HG02970 (cell line): ENCODE results near the gene CCNY.
"Not testable (repeated sequence)": the region's sequence is repeated elsewhere in the genome, so short reads cannot be mapped to it uniquely, and the experiment has no call there.

Experiments used
- ATAC-seq: cut with Tn5 transposase; IDR thresholded peaks from one replicate; pipeline ENCODE4 v1.9.1; 2021; ENCODE audit warnings: mild to moderate bottlenecking, moderate library complexity, moderate number of reproducible peaks; ENCODE audit not compliant: unreplicated experiment, low FRiP score

The CCNY gene

GRCh38 chr10:35506741-35507140 lies 170.4 kb downstream of the CCNY start:
- ATAC-seq: no peak

GRCh38 chr10:35507519-35508109 lies 171.3 kb downstream of the CCNY start:
- ATAC-seq: no peak

DNA sequence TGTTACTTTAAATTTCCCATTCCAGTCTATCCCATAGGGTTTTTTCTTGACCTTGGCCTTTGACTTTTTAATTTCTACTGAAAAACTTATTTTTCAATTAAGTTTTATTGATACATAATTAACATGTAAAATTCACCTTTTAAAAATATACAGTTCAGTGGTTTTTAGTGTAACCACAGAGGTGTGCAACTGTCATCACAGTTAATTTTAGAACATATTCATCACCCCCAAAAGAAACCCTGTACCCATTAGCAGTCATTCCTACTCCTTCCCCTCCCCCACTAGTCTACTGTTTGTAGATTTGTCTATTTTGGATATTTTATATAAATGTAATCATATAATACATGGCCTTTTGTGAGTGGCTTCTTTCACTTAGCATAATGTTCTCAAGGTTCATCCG lies 172.3 kb downstream of the CCNY start:
- no peak for ATAC-seq

DNA sequence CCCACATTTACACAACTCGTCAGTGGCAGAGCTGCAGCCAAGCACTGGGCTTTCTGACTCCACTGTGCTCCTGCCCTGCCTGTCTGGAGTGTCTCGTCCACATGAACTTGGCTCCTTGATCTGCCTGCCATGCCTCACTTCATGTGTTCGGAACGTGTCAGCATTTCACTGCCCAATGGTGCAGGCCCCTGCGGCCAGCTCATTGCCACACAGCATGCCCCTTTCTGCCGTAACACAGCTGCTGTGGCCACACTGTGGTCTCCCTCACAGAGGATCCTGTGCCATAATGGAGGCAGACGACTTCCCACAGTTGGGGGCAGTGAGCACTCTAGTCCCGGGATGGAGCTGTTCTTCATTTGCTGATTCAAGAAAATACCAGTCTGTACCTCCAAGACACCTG lies 174.6 kb downstream of the CCNY start:
- ATAC-seq: no peak

DNA sequence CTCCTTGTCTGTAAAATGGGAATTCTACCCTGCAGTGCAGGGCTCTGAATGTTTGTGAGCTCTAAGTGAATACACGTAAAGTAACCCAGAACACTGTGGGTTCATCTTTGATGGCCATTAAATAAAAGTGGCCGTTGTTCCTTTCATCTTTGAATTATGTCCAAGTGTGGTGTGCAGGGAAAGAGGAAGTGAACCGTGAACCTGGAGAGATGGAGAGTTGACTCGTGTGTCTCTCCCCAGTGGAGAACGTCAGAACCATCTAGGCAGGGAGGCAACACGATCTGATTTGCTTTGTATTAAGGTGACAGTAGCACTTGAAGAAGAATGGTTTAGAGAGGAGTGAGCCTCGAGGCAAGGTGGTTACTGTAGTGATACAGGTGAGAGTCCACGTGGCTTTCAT lies 175.3 kb downstream of the CCNY start:
- ATAC-seq: no peak

DNA sequence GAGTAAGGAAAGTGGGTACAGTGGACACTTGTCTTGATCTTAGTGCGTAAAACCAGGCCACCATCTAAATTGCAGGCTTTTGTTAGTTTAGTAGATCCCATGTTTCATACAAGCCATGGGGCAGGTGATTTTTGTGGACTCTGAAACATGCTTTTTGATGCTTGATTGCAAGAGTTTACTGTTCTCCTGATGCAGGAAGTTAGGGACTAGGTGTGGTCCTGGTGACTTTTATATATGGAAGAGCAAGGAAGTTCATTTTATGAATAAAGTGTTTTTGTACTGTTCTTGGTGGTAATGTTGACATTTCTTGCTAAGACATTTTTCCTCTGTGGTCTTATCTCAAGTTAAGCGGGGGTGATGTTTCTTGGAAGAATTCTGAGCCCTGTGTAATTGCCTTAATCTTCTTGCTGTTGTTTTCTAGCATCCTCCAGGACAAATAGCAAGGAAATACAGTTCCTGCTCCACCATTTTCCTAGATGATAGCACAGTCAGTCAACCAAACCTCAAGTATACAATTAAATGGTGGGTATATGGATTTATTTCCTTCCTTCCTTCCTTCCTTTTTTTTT lies 179.9 kb downstream of the CCNY start:
- ATAC-seq: no peak

DNA sequence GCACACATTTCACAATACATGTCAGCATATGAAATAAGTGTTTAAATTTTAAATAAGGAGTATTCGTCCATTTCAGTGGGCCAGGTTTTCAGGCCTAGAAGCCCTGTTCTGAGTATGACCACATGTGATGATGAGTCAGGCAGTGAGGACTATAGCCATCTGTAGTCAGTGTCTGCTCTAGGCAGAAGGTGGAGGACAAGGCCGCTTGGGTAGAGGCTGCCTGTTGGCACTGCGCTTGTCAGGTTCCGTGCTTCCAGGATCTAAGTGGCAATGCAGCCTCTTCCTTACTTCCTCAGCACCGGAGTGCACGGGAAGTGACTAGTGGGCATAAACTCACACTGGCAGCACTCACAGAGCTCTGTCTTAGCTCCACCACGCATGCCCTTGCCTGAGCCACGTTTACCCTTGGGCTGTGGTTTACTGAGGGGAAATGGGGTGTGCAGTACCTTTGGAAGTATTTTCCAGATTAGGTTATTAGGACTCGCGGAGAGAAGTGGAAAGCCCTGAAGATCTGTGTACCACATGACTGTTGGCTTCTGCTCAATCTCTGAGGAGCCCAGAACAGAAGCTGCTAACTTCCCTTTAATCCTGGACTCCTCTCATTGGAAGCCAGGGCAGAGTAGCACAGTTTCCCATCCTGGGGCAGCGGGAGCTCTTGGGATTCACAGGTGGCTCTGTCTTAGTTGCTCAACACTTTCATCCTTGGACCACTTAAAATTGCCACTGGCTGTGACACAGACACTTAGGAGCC lies 181.3 kb downstream of the CCNY start:
- no peak for ATAC-seq

DNA sequence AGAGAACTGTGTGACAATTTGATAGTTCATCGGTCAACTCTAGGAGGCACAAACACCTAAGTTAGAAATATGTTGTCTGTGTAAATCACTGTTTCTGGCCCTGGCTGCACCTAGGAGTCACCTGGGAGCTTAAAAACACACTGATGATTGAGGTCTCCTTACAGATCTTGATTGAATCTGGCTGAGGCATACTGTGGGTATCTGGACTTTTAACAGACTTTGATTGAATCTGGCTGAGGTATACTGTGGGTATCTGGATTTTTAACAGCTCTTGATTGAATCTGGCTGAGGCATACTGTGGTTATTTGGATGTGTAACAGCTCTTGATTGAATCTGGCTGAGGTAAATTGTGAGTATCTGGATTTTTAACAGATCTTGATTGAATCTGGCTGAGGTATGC lies 181.9 kb downstream of the CCNY start:
- not testable (repeated sequence) for ATAC-seq

DNA sequence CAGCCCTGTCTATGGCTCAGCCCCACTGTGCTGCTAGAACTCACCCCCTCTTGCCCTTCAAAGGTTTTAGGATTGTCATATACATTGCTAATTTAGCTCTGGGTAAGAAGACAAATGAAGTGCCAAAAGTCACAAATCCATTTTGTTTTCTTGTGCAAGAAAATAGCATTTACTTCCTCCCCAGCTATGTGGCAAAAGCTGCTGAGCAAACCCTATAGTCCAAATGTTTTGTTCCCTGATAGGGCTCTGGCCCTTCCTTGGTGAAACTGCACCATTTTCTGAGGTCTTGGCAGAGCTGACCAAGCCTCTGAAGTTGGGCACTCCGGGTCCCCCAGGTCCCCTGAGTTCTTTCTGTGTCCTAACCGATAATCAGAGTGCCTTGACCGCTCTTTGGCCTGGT lies 184.7 kb downstream of the CCNY start:
- no peak for ATAC-seq

DNA sequence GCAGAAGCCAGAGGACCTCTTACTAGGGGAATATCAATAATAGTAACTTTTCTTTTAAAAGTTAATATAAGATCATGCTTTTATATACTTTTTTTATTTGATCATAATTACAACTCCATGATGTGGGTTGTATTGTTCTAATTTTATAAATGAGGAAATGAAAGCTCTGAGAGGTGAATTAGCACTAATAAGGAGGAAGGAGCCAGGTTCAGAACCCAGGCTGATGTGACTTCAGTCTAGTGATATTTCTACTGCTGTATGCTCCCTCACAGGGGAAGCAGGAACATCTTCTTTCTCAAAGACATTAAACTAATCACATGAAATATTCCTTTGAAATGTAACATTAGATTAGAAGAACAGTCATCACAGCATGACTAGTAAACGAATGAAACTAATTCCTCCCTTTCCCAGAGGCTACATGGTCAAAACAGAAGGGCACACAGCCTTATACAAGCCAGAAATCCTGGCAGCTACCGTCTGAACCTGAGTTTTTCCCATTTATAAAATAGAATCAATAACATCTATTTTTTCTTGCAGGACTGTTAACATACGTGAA lies 187.4 kb downstream of the CCNY start:
- no peak for ATAC-seq

- no peak for ATAC-seq
Observed at GRCh38 chr10:35526746-35527145, 190.4 kb downstream of the CCNY start.

GRCh38 chr10:35532141-35532540 lies 195.8 kb downstream of the CCNY start:
- ATAC-seq: no peak

GRCh38 chr10:35533565-35533964 lies 197.3 kb downstream of the CCNY start:
- no peak for ATAC-seq

GRCh38 chr10:35535136-35535535 lies 198.8 kb downstream of the CCNY start:
- ATAC-seq: no peak

DNA sequence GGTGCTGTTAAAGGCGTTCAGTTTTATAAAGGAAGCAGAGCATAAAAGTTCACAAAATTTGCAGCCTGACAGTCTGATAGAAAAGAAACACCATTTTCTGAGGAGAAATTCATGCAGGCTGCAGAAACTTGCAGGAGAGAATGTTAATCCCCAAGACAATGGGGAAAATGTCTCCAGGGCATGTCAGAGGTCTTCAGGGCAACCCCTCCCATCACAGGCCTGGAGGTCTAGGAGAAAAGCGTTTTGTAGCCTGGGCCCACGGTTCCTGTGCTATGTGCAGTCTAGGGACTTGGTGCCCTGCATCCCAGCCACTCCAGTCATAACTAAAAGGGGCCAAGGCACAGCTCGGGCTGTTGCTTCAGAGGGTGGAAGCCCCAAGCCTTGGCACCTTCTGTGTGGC lies 200.5 kb downstream of the CCNY start:
- no peak for ATAC-seq

GRCh38 chr10:35537925-35538324 lies 201.6 kb downstream of the CCNY start:
- not testable (repeated sequence) for ATAC-seq

DNA sequence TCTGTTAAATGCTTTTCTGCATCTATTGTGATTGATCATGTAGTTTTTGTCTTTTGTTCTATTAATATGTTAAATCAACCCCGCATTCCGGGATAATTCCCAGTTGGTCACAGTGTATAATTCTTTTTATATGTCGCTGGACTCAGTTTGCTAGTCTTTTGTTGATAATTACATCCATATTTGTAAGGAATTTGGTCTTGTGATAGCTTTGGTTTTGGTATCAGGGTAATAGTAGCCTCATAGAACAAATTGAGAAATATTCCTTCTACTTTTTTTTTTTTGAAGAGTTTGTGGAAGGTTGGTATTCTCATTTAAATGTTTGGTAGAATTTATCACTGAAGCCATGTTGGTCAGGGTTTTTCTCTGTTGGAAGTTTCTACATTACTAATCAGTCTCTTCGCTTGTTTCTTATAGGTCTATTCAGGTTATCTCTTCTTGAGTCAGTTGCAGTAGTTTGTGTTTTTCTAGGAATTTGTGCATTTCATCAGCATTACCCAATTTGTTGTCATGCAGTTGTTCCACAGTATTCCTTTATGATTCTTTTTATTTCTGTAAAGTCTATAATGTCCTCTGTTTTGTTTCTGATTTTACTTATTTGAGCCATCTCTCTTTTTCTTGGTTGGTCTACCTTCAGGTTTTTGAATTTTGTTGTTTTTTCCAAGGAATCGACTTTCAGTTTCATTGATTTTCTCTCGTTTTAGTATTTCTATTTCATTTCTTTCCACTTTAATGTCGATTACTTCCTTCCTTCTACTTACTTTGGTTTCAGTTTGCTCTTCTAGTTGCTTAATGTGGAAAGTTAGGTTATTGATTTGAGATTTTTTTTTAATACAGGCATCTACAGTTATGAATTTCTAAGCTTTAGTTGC lies 204.2 kb downstream of the CCNY start:
- no peak for ATAC-seq

GRCh38 chr10:35541720-35542119 lies 205.4 kb downstream of the CCNY start:
- ATAC-seq: no peak

DNA sequence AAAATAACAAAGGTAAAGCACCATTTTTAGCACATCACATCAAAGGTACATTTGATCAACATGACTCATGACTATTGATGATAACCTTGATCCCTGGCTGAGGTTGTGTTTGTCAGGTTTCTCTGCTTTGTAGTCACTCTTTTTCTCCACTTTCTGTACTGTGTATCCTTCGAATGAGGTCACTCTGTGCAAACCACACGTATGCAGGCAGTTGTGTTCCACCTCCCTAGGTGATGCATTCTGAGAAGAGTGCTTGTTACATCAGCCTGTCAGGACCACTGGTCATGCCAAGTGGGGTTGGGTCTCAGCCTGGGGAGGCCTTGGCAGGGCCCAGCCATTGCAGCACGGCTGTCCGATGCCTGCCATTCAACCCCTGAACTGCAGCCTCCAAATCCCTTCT lies 206.0 kb downstream of the CCNY start:
- ATAC-seq: no peak

GRCh38 chr10:35545079-35545657 lies 208.9 kb downstream of the CCNY start:
- ATAC-seq: no peak
